Measurements from ENCODE around the gene IL4. TPM values are rescaled to one million over a fixed set of nuclear protein-coding genes. Genes with fewer than 3 reads are reported as not detected.

Gene IL4
- total and polyA plus RNA-seq, 9 of the 15 experiments (the other 6 are each of a cell fraction or from before 2014, with no cell fraction given), result 0.22 to 0.62 TPM; not detected in 7

- TF ChIP-seq RBM15 (IDR thresholded peaks at IDR 0.05; ENCODE audit: insufficient read depth, low read length), result no peak
- peak; percentile 92 for TF ChIP-seq ZNF695 (CRISPR knock-in tag; IDR thresholded peaks at IDR 0.05)
- TF ChIP-seq HSF4 (CRISPR knock-in tag; IDR thresholded peaks at IDR 0.05; ENCODE audit: borderline replicate concordance), result peak; percentile 95
- TF ChIP-seq THAP12 (CRISPR knock-in tag; IDR thresholded peaks at IDR 0.05), result peak; percentile 57; the same call in 1 of the 2 replicates
- no peak for TF ChIP-seq ATF1 (CRISPR knock-in tag; IDR thresholded peaks at IDR 0.05)
- peak; percentile 80 for TF ChIP-seq ATF1 (tag; IDR thresholded peaks at IDR 0.05)
- peak; percentile 86 for TF ChIP-seq ZNF23 (CRISPR knock-in tag; IDR thresholded peaks at IDR 0.05)
- TF ChIP-seq TEAD2 (tag; IDR thresholded peaks at IDR 0.05), result peak; percentile 94
- no peak for TF ChIP-seq GATA2 (CRISPR knock-in tag; IDR thresholded peaks at IDR 0.05)
- peak; percentile 71 for TF ChIP-seq DPF2 (IDR thresholded peaks at IDR 0.05)
- peak; percentile 81 for TF ChIP-seq L3MBTL2 (IDR thresholded peaks at IDR 0.05)
- peak; percentile 66 for TF ChIP-seq MGA (IDR thresholded peaks at IDR 0.05)
- peak; percentile 82 for TF ChIP-seq ETV1 (tag; conservative IDR thresholded peaks at IDR 0.05; ENCODE audit: low read depth)
- peak; percentile 60; the same call in 1 of the 2 replicates for TF ChIP-seq ZNF511 (CRISPR knock-in tag; IDR thresholded peaks at IDR 0.05)
Observed at GRCh38 chr5:132666310-132667123, 7.3 kb upstream of the IL4 start (continued).

Data from K562 (cell line).